BJ (cell line): ENCODE results near the gene BRF1. TPM values are rescaled to one million over a fixed set of nuclear protein-coding genes. Genes with fewer than 3 reads are reported as not detected.

Source experiments
- CTCF ChIA-PET: fragments of 350-600 bp; formaldehyde crosslinking; extraction: SDS; loops from one replicate; lab custom pipeline; 2021; ENCODE audit warnings: antibody characterized with exemption, inconsistent platforms; lab: Yijun Ruan, JAX
- POLR2A ChIA-PET: fragments of 300-600 bp; sonication (Branson Sonifier 250); formaldehyde crosslinking; extraction: SDS; loops from one replicate; lab custom pipeline; 2021; ENCODE audit warnings: antibody characterized with exemption; lab: Charles Lee
- DNase-seq: peaks from one replicate; pipeline ENCODE4 v3.0.0-alpha.2; 2011; ENCODE audit warnings: low read depth
- H3K27me3 ChIP-seq: 2 replicates; pipeline ENCODE4 v1.6.0; 2011; ENCODE audit warnings: low read length; ENCODE audit not compliant: control insufficient read depth, insufficient read depth
- H3K36me3 ChIP-seq: 2 replicates; pipeline ENCODE4 v1.5.1; 2011; ENCODE audit warnings: low read length; ENCODE audit not compliant: control insufficient read depth, insufficient read depth
- H3K4me3 ChIP-seq: 2 replicates; pipeline ENCODE4 v1.5.1; 2011; ENCODE audit warnings: low read depth, mild to moderate bottlenecking, control low read depth, low read length
- CTCF ChIP-seq: IDR thresholded peaks from 2 replicates; pipeline ENCODE4 v1.5.1; 2011; ENCODE audit warnings: low read depth, mild to moderate bottlenecking, control low read depth, inconsistent platforms, low read length, moderate library complexity; ENCODE audit not compliant: insufficient read depth
- polyA plus RNA-seq: library from polyadenylated mRNA; depleted of rRNA; stranded (reverse); fragments of >200 nt; gene quantifications from 2 replicates; pipeline ENCODE4 v1.2.3, GENCODE V29; 2011

The BRF1 gene
- polyA plus RNA-seq, 1 experiment = 8.2 TPM

DNA sequence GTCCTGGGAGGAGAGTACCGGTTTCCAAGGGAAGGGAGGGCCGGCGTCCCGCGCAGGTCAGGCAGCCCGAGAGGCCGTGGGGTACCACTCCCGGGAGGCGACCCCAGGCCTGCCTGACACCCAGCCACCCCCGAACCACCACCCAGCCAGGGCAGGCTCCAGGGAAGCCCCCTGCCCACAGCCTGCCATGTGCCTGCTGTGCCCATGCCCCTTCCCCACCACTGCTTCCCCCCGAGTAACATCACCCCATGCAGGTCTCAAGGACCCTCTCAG lies 122.0 kb downstream of the BRF1 start:
- DNase-seq = no peak
- TF ChIP-seq CTCF = no peak
- no peaks in the 10 kb centered on the region; the same call in 1 of the 2 replicates for H3K27me3 ChIP-seq
- H3K36me3 ChIP-seq = no peaks in the 10 kb centered on the region
- POLR2A ChIA-PET = no interaction called here
- no peak overlapping the region for H3K4me3 ChIP-seq
- CTCF ChIA-PET = interaction anchor here (2.0 kb wide), 1 partner anchor 88 kb away, joined by 12 read pairs; no protein-coding TSS in a partner anchor

GRCh38 chr14:105178069-105178867 lies 122.5 kb downstream of the BRF1 start:
- TF ChIP-seq CTCF = no peak
- ChIA-PET POLR2A (no interaction called here), CTCF (no interaction called here)
- Histone ChIP-seq H3K36me3 (no peaks in the 10 kb centered on the region), H3K27me3 (no peaks in the 10 kb centered on the region; the same call in 1 of the 2 replicates), H3K4me3 (no peak overlapping the region)
- no peak for DNase-seq

- ChIA-PET POLR2A (no interaction called here), CTCF (no interaction called here)
- no peaks in the 10 kb centered on the region; the same call in 1 of the 2 replicates for H3K27me3 ChIP-seq
- DNase-seq = no peak
- H3K36me3 ChIP-seq = no peaks in the 10 kb centered on the region
- TF ChIP-seq CTCF = no peak
- no peak overlapping the region for H3K4me3 ChIP-seq
Measured at GRCh38 chr14:105177082-105177481, 123.7 kb downstream of the BRF1 start.

DNA sequence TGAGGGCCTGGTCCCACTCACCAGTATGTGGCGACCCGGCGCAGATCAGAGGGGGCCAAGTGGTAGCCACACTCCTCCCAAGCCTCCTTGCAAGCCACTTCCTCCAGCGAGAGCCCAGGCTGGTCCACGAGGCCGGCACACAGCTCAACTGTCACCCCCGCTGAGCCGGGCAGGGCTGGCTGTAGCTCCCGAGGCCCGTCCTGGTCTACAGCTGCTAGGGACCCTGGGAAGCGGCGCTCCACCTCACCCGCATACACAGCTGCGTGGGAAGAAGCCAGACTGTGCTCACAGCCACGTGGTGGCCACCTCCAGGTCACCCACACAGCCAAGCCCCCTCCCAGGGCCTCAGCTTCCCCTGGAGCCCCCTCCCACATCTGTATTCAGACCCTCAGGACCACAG lies 124.3 kb downstream of the BRF1 start:
- ChIA-PET POLR2A (no interaction called here), CTCF (interaction anchor here (0.8 kb wide), 1 partner anchor 10 kb away, joined by 3 read pairs; no protein-coding TSS in a partner anchor)
- no peaks in the 10 kb centered on the region; the same call in 1 of the 2 replicates for H3K27me3 ChIP-seq
- H3K4me3 ChIP-seq = no peak overlapping the region
- H3K36me3 ChIP-seq = no peaks in the 10 kb centered on the region
- TF ChIP-seq CTCF = no peak
- DNase-seq = no peak

DNA sequence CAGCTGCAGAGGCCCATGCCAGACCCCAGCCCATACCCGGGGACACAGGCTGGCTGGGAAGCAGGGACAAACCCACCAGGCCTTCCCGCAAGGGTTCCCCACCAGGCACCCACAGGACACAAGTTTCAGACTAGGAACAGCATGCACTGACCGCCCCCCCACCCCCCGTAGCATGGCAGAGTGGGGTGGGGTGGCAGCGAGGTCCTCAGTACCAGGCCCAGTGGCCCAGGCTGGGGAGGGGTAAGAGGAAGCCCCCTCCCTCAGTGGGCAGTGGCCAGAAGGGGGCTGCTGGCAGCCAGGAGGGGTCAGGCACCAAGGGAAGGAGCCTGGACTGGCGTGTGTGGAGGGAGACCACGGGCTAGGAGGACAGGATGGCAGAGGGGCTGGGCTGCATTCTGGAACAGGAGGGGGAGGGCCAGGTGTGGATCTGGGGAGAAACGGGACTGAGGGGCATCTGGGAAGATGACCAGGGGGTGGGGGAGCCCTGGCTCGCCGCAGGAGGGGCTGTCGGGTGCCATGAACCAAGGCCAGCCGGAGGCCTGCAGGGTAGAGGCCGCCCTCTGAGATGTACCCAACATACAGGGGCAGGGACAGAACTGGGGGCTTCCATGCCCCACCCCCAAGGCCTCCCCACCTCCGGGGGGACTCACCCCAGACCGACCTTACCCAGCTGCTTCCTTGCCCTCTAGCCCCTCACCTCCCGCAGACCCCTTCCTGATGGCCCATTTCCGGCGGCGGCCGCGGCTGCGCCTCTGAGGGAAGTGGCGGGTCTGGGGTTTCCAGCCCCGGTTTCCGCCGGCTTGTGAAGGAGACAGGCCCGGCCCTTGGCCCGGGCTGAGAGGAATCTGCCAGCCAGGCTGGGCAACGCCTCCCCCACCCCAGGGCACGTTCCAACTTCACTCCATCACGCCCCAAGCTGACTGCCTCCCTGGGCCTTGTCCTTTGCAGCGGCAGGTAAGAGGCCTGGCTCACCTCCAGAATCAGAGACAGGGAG lies 126.6 kb downstream of the BRF1 start:
- ChIA-PET POLR2A (no interaction called here), CTCF (interaction anchor here (1.5 kb wide), 1 partner anchor 8 kb away, joined by 4 read pairs; no protein-coding TSS in a partner anchor)
- Histone ChIP-seq H3K36me3 (no peaks in the 10 kb centered on the region), H3K27me3 (peaks cover 14% of the 10 kb centered on the region), H3K4me3 (no peak overlapping the region)
- DNase-seq = no peak
- TF ChIP-seq CTCF = no peak
